G401.6 (cell line): ENCODE measurements around the gene WDR48.
A peak's percentile ranks its signal among the peaks of the same experiment; 100 is the strongest.
"Not testable (repeated sequence)": the region's sequence is repeated elsewhere in the genome, so short reads cannot be mapped to it uniquely, and the experiment has no call there.

Source experiments
- FAIRE-seq: peaks from 2 replicates; lab custom pipeline; 2012; peaks lifted over from hg19 to GRCh38; lab: Jason Lieb, UNC

The WDR48 gene

DNA sequence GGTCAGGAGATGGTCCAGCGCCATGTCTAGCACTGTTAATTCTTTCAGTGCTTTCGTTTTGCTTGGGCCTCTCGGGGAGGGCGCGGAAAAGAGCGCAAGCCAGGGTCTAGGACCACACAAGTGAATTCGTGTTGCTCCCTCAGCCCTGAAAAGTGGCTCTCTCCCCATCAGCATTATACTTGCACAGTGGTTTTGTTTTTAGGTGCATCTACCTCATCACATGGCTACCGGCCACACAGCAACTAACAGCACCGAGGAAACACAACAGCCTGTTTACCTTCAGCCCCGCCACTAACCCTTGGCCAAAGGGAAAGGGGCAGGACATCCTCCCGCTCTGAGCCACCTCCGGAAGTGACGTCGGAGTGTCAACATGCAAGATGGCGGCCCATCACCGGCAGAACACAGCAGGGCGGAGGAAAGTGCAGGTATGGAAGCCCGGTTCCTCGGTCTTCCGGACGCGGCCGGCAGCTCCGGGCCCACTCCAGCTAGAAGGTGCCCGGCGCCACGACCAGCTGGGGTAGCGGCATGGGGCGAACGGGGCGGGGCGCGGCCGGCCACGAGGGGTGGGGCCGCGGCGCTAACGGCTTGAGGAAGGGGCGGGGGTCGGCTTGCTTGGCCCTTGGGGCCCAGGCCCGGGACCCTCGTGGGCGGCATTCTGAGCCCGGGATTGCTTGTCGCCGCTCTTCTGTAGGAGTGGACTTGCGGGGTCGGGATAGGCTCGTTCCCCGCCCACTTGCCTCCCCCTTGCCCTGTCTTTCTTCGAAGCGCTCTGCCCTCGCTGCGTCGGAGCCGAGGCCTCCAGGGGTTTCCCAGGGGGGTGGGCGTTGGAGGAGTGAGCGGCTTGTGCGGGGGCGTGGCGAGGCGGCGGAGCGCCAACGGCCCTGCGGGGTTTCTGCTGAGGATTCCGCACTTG is at the start of gene WDR48, which contains the start of gene SCN11A:
Gene WDR48, plus strand, starts transcription at position 368 of the 913 bp plus-strand sequence. Its CDS starts 10 bp downstream, at position 378.
Gene SCN11A, minus strand, starts transcription at position 296 of the 913 bp plus-strand sequence. CDS start 101,582 bp downstream, outside the sequence.
- peak; percentile 77 for FAIRE-seq

DNA sequence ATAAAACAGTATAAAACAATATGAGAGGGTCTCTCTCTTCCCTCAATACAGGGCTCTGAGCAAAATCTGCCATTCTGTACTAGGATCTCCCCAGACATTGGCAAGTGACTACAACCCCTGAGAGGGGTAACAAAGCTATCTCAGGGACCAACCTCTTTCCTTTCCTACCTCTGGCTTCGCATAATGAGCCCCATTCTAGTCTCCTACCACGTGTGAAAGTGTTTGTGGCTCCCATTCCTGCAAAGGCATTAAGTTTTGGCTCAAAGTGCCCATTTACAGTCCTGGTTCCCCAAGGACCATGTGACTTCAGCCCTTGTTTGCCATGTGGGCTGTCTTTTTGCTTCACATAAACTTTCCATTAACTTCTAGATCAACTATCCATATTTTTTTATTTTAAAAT is 46.5 kb upstream of the WDR48 start:
- FAIRE-seq: no peak

DNA sequence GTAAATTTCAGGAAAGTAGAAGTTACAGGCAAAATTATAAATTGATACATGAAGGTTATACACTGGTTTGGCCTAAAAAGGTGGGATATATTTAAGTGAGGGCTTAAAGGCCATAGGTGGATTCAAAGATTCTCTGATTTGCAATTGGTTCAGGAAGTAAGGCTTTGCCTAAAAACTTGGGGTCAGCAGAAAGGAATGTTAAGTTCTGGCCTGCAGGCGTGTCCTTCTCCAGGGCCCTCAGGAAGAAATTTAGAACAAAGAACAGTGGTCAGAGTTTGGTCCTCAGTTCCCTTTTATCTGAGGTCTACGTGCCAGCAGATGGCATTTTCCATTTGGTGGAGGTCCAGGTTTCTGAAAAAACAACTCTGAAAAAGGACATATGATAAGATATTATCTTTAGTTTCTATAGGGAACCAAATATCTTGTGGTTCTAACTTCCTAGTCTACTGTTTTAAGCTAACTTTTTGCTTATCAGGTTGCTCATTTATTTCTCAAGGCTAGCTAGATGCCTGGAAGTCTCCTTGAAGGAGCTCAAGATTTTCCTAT is 40.6 kb upstream of the WDR48 start:
- FAIRE-seq: no peak

DNA sequence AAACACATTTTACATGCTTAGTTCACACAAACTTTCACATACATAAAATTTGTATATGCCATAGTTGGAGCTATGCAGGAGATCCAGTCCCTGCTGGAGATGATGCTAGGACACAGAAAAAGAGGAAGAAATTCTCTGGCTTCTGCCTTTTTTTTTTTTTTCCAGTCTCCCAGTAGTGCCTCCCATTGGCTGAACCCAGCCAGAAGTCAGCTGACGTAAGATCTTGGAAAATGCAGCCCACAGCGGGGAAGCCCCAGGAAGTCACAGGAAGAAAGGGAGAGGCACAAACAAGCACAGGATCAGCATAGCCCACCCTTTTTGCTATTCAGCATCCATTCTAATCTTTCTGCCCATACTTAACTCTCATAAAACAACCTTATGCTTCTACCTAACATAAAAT is 38.5 kb upstream of the WDR48 start:
- FAIRE-seq: no peak

DNA sequence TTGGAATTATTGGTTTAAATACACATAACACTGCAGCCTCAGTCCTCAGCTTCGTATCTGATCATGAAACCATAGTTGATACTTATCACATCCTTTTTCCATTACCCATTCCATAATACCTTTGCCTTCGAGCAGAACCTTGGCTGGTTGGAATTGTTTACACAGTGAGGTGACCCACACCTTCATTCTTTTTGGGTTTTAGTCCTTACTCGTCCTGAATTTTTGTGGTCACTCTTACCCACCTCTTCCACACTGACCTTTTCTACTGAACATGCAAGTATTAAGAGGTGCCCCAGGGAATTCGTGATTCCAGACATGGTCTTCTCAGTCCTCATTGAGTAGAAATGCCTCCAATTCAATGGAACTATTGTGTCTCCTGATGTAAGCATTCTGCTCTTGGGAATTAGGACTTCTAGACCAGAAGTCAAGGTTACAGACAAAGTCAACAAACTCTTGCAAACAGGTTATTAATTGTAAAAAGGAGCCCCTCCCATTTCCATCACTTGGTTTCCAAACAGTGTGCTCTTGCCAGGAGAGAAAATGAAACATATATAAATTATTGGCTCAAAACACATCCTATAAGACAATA is 37.8 kb upstream of the WDR48 start:
- no peak for FAIRE-seq

DNA sequence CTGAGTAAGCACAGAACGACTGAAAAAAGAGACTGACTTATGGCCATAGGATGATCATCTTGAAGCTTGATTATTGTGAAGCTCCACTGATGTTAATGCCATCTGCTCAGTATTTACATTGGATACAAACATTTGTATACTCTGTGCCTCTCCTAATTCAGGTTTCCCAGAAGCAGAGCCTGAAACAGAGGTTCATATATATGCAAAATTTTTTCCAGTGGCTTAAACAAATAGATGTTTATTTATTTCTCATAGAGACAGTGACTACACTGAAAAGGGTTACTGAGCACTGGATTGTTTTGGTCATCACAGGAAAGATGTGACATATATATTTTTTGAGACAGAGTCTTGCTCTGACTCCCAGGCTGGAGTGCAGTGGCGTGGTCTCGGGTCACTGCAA is 36.4 kb upstream of the WDR48 start:
- no peak for FAIRE-seq

DNA sequence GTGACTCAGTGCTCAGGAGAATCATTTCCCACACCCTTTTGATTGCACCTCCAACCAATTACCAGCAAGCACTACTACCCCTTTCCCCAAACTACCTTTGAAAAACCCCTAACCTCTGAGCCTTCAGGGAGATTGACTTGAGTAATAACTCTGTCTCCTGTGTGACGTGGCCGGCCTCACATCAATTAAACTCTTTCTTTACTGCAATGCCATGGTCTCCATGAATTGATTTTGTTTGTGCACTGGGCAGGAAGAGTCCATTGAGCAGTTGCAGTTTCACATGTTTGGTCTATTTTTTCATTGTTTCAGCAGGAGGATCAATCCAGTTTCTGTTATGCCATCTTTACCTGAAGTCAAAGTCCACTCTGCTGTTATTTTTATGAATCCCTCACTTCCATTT is 32.5 kb upstream of the WDR48 start:
- FAIRE-seq: no peak

DNA sequence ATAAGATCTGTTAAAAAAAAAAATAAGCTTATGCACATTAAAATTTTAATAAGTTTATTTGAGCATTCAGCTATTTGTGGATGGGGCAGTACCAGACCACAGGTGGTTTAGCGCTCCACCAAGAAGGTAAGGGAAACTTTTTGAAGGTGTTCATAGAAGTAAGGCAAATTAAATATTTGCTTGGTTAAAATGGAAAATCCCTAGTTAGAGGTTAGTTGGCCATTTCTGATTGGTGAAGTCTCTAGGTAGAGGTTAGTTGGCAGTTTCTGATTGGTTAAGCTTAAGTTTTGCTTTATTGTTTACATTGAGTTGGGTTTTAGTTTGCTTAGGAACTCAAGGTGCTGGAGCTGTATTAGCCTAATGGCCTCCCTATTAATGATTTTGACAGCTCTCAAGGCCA is 30.8 kb upstream of the WDR48 start:
- no peak for FAIRE-seq

DNA sequence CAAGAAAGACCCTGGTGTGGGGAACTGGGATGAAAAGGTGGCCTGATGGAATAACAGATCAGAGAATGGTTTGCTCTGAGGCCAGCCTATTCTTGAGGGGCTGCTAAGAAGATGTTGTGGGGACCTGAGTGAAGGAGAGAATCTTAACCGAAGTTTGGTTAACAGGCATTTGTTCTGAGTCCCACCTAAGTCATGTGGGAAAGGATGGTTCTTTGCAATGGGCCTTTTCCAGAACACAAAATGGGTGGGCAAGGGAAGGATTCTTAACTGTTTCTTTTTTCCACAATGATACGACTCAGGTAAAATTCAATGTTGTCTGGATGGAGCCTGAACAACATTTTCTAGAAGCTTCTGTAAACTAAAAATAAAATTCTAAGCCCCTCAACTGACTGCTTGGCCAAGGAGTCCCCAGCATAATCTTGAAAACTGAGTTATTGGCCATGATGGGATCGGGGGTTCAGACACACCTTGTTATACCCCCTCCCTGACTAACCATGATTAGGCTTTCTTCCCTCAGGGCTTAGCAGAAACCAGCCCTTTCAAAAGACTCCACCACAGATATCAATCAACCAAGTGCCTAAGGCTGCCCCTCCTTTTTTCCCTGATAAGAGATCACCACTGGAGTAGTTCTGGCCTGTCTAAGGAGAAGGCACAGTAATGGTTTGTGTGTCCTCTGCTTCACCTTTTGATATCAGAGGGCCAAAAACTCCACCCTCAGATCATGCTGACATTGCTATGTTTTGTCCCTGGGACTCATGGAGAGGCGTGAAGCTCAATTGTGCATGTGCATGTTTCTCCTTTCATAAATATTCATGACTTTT is 30.1 kb upstream of the WDR48 start:
- no peak for FAIRE-seq

DNA sequence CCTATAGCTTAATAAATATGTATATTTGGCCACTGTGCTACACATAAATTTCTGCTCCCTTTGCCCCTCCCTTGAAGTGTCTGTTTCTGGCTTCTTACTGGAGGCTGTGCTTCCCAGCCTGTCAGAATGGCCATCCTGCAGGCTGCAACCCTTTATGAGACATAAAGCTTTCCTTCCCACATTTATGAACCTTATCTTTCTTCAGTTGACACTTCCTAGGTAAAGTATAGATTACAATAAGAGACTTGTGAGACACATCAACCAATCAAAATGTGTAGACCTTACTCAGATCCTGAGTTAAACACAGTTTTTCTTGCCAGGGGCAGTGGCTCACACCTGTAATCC is 29.6 kb upstream of the WDR48 start:
- no peak for FAIRE-seq

DNA sequence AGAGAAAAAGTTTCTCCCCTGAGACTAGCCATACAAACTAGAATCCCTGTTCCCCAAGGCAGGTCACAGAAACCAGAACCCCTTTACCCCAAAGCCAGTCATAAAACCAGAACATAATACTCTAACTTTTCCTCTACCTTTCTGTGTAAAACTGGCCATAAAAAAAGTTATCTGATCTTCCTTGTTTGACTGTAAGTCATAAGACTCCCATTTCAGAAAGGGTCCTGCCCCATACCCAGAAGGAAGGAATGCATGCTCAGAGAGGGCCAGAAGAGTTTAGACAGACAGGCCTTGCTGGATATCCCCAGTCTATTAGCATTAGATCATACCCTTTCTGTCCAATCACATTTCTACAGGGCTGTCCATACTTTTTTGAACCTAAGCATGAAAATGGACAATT is 27.3 kb upstream of the WDR48 start:
- no peak for FAIRE-seq

DNA sequence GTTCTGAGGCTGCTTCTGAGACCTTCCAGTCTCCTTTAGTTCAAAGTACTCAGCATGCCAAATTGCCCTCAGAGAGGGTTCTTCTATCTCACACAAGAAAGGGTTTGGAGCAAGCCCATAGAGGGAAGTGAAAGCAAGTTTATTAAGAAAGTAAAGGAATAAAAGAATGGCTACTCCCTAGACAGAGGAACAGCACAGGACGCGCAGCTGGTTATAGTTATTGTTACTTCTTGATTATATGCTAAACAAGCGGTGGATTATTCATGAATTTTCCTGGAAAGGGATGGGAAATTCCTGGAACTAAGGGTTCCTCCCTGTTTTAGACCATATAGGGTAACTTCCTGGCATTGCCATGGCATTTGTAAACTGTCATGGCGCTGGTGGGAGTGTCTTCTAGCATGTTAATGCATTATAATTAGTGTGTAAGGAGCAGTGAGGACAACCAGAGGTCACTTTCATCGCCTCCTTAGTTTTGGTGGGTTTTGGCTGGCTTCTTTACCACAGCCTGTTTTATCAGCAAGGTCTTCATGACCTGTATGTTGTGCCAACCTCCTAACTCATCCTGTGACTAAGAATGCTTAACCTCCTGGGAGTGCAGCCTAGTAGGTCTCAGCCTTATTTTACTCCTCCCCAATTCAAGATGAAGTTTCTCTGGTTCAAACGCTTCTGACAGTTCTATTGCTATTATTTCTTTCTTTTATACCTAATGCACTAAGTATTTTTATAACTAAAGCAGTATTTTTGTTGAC is 26.4 kb upstream of the WDR48 start:
- FAIRE-seq: no peak

DNA sequence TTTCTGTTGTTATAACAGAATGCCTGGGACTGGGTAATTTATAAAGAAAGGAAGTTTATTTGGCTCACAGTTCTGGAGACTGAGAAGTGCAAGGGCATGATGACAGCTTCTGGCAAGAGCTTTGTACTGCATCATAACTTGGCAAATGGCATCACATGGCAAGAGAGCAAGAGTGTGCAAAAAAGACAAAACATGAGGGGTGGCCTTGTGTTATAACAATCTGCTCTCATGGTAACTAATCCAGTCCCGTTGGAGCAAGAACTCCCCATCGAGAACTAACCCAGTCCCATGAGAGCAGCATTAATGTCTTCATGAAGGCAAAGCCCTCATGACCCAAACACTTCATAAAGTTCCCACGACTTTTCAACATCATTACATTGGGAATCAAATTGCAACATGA is 23.3 kb upstream of the WDR48 start:
- FAIRE-seq: no peak

DNA sequence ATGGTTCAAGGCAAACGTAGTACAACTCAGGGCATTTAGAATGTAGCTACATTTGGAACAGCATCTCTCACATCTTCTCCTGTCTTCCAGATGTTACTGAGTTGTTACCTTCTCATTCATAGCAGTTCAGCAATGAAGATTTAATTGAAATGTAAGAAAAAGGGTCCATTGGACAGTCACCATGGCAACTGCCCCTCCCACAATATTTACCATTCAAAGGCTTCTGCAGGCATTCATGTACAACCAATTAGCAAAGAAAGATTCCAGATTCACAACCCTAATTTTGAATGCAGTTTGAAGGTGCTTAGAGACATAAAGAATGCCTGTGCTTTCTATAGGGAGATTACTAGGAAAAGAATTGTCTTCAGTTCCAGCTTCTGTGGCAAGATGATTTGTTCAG is 22.3 kb upstream of the WDR48 start:
- no peak for FAIRE-seq

DNA sequence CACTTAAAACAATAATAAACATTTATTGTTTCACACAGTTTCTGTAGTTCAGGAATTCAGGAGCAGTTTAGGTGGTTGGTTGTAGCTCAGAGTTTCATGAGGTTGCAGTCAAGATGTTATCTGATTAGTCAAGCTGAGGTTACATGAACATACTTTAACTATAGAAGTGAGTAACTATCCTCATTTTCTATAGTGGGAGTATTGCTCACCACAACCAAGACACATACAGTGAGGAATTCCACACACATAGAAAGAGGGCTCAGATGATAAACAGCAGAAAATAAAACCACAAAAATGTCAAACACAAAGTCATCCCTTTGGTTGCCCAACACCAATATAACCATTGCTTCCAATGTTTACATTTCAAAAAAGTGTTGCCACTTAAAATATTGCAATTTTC is 13.7 kb upstream of the WDR48 start:
- FAIRE-seq: no peak

DNA sequence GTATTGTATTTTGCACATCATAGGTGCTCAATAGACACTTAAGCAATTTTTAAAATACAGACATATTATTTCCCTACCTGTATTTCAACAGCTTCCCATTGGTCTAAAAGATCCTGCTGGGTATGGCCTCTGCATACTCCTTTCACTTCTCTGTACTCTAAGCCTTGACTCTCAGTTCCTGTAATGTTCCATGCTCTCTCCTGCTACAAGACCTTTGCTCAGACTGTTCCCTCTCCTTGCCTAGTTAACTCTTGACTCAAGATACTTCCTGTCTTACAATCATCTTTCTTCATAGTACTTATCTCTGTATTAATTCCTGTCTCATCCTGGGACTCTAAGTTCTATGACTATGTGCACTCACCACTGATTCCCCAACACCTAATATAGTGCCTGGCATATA is 1.8 kb upstream of the WDR48 start:
- no peak for FAIRE-seq

DNA sequence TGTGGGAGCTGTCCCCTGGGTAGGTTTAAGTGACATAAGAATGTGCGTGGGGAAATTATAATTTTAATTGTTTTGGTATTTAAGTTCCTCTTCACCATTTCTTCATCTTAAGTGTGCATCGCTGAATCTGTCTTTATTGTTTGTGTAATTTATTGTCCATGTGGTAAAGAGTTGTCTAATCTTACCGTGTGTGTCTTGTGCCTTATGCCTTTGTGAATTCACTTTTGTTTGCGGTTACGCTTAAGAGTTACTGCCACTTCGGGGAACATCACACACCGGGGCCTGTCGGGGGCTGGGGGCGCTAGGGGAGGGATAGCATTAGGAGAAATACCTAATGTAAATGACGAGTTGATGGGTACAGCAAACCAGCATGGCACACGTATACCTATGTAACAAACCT is 767 bp downstream of the WDR48 start:
- FAIRE-seq: no peak

DNA sequence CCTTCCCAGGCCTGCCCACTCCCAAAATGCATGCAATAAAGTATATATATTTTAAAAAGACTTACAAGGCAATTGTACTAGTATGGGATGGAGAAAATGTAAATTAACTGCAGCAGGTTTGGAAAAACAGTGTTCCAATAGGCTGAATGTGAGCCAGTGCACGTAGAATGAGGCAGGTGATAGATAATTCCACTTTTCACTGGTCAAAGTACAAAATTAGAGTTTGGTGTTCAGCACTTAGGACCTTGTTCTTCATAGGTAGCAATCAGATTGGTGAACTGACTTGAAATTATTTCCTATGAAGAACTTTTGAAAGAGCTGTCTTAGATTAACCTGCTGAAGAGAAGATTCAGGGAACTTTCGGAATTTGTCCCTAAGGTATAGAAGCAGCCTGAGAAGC is 1.9 kb downstream of the WDR48 start:
- FAIRE-seq: no peak

DNA sequence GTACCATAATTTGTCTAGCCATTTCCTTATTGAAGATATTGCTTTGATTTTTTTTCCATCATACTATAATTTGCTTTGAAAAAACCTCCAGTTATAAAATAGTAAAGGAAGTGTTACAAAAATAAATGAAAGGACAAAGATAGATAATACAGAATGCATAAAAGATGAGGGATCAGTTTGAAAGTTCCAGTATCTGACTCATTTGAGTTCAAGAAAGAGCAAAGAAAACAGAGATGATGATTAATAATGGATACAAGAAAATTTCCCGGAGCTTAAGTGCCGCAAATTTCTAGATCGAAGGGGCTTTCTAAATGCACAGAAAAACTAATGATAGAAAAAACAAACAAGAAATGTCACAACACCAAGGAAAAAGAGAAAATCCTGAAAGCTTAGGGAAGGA is 4.3 kb downstream of the WDR48 start:
- no peak for FAIRE-seq

DNA sequence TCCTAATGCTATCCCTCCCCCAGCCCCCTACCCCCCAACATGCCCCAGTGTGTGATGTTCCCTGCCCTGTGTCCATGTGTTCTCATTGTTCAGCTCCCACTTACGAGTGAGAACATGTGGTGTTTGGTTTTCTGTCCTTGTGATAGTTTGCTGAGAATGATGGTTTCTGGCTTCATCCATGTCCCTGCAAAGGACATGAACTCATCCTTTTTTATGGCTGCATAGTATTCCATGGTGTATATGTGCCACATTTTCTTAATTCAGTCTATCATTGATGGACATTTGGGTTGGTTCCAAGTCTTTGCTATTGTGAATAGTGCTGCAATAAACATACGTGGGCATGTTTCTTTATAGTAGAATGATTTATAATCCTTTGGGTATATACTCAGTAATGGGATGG is 9.4 kb downstream of the WDR48 start:
- FAIRE-seq: not testable (repeated sequence)

DNA sequence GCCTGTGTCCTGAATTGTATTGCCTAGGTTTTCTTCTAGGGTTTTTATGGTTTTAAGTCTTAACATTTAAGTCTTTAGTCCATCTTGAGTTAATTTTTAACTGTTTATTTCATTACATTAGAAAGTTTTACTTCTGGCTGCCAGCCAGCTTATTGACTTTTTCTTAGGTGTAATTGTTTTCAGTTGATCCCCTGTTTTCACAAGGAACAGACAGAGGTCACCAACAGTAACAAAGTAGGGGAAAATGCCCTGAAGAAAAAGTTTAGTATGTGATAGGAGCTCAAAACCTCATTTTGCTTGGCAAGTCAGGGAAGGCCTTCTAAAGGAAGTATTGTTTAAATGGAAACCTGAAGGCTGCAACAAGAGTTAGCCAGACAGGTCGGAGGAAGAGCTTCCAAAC is 10.4 kb downstream of the WDR48 start:
- FAIRE-seq: no peak

DNA sequence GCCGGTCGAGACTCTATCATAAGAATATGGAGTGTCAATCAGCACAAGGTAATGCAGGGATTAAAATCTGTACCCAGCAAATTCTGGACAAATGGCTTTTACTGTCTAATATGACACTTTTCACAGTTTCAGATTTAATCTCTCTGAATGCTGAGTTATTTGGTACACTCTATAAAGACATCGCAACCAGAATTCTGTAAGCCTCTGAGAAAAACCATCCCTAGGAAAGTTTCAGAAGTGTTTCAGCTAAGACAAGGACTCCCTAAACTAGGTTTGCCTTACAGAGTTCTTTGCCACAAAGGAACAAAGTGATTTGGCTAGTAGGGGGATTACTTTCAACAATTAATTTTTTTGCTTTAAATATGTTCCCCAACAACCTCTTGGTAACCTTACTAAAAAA is 11.3 kb downstream of the WDR48 start:
- no peak for FAIRE-seq
